NT2/D1 (cell line): ENCODE data around the gene MED9.
"Not testable (repeated sequence)": the region's sequence is repeated elsewhere in the genome, so short reads cannot be mapped to it uniquely, and the experiment has no call there.

Source experiments
- DNase-seq: peaks from one replicate; pipeline ENCODE4 v3.0.0-alpha.2; 2011; ENCODE audit warnings: low read depth, low spot score
- H3K27me3 ChIP-seq: 2 replicates; pipeline ENCODE4 v1.6.0; 2011; ENCODE audit warnings: mild to moderate bottlenecking; ENCODE audit not compliant: insufficient read length, insufficient read depth
- H3K36me3 ChIP-seq: 2 replicates; pipeline ENCODE4 v1.6.1; 2011; ENCODE audit warnings: mild to moderate bottlenecking, low read length, mixed read lengths; ENCODE audit not compliant: insufficient read depth, insufficient read length
- H3K4me1 ChIP-seq: 2 replicates; pipeline ENCODE4 v1.5.1; 2011; ENCODE audit not compliant: insufficient read depth, insufficient read length
- H3K4me3 ChIP-seq: 2 replicates; pipeline ENCODE4 v1.5.1; 2011; ENCODE audit warnings: low read depth; ENCODE audit not compliant: insufficient read length
- H3K9ac ChIP-seq: 2 replicates; pipeline ENCODE4 v1.6.0; 2011; ENCODE audit warnings: low read depth; ENCODE audit not compliant: insufficient read length
- H3K9me3 ChIP-seq: 2 replicates; pipeline ENCODE4 v1.5.1; 2011; ENCODE audit warnings: mild to moderate bottlenecking, low read length; ENCODE audit not compliant: insufficient read depth
- SUZ12 ChIP-seq: IDR thresholded peaks from 2 replicates; pipeline ENCODE4 v1.6.1; 2011; ENCODE audit not compliant: insufficient read length, insufficient read depth; ENCODE audit errors: extremely low read depth
- YY1 ChIP-seq: IDR thresholded peaks from 2 replicates; pipeline ENCODE4 v1.6.1; 2011; ENCODE audit not compliant: insufficient read length, insufficient read depth
- ZNF274 ChIP-seq: IDR thresholded peaks from 2 replicates; pipeline ENCODE4 v1.6.1; 2011; ENCODE audit warnings: mild to moderate bottlenecking, low read depth, low read length

Gene MED9

DNA sequence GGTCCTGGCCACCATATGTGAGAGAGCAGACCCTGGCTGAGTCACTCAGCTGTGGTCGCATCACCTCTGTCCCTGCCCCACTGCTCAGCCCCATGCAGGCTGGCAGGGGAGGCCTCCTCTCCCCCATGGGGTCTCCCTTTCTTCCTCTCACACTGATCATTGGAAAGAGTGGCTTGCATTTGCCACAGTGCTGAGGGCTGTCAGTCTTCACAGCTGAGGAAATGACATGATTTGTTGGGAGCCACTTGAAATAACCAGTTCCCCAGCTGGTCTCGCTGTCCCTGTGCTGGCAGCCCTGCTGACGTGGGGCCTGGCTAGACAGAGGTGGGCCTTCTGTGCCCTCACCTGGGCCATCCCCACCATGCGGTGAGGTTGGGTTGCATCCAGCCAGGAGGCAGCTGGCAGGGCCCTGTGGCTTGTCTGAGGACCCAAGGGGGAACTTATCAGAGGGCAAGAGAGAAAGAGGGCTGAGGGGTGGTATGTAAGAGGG is 30.1 kb upstream of the MED9 start:
- Histone ChIP-seq H3K9ac (no peak overlapping the region), H3K27me3 (no peaks in the 10 kb centered on the region), H3K9me3 (no peaks in the 10 kb centered on the region), H3K4me1 (peaks cover 3% of the 10 kb centered on the region), H3K36me3 (no peaks in the 10 kb centered on the region), H3K4me3 (no peak overlapping the region)
- TF ChIP-seq ZNF274, result no peak
- TF ChIP-seq YY1, result no peak
- TF ChIP-seq SUZ12, result no peak
- no peak for DNase-seq

GRCh38 chr17:17447264-17447663 is 29.5 kb upstream of the MED9 start:
- Histone ChIP-seq H3K9ac (no peak overlapping the region), H3K4me1 (peaks cover 3% of the 10 kb centered on the region), H3K27me3 (no peaks in the 10 kb centered on the region), H3K9me3 (no peaks in the 10 kb centered on the region), H3K36me3 (no peaks in the 10 kb centered on the region), H3K4me3 (no peak overlapping the region)
- TF ChIP-seq SUZ12, result no peak
- TF ChIP-seq YY1, result no peak
- TF ChIP-seq ZNF274, result no peak
- DNase-seq, result no peak

GRCh38 chr17:17448076-17448475 is 28.7 kb upstream of the MED9 start:
- Histone ChIP-seq H3K9ac (no peak overlapping the region), H3K9me3 (no peaks in the 10 kb centered on the region), H3K36me3 (no peaks in the 10 kb centered on the region), H3K27me3 (no peaks in the 10 kb centered on the region), H3K4me1 (peaks cover 3% of the 10 kb centered on the region), H3K4me3 (no peak overlapping the region)
- no peak for TF ChIP-seq YY1
- TF ChIP-seq ZNF274, result no peak
- DNase-seq, result no peak

- no peak overlapping the region for H3K4me3 ChIP-seq
- no peak overlapping the region for H3K9ac ChIP-seq
- no peaks in the 10 kb centered on the region for H3K9me3 ChIP-seq
- no peaks in the 10 kb centered on the region for H3K27me3 ChIP-seq
- DNase-seq, result no peak
- TF ChIP-seq SUZ12 (no peak), ZNF274 (no peak), YY1 (no peak)
- peaks cover 3% of the 10 kb centered on the region for H3K4me1 ChIP-seq
- no peaks in the 10 kb centered on the region for H3K36me3 ChIP-seq
These were observed 28.1 kb upstream of the MED9 start for GRCh38 chr17:17448723-17449122.

GRCh38 chr17:17453088-17453487 is 23.7 kb upstream of the MED9 start:
- H3K4me1 ChIP-seq, result no peaks in the 10 kb centered on the region
- H3K4me3 ChIP-seq, result no peak overlapping the region
- H3K27me3 ChIP-seq, result no peaks in the 10 kb centered on the region
- DNase-seq, result no peak
- H3K9me3 ChIP-seq, result no peaks in the 10 kb centered on the region
- TF ChIP-seq YY1, result no peak
- no peak for TF ChIP-seq SUZ12
- TF ChIP-seq ZNF274, result no peak
- no peak overlapping the region for H3K9ac ChIP-seq
- no peaks in the 10 kb centered on the region for H3K36me3 ChIP-seq

DNA sequence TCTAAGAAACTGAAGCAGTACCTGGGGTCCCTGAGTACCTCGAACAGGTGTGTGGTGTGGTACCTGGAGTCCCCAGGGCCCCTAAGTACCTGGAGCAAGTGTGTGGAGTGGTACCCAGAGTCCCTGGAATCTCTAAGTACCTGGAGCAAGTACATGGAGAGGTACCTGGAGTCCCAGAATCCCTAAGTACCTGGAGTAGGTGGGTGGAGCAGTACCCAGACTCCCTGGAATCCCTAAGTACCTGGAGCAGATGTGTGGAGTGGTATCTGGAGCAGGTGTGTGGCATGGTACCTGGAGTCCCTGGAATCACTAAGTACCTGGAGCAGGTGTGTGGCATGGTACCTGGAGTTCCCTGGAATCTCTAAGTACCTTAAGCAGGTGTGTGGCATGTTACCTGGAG is 22.5 kb upstream of the MED9 start:
- H3K4me3 ChIP-seq, result no peak overlapping the region
- H3K27me3 ChIP-seq, result no peaks in the 10 kb centered on the region
- no peaks in the 10 kb centered on the region for H3K4me1 ChIP-seq
- DNase-seq, result no peak
- H3K9ac ChIP-seq, result no peak overlapping the region
- TF ChIP-seq SUZ12, result no peak
- no peak for TF ChIP-seq ZNF274
- TF ChIP-seq YY1, result no peak
- no peaks in the 10 kb centered on the region for H3K36me3 ChIP-seq
- H3K9me3 ChIP-seq, result no peaks in the 10 kb centered on the region

DNA sequence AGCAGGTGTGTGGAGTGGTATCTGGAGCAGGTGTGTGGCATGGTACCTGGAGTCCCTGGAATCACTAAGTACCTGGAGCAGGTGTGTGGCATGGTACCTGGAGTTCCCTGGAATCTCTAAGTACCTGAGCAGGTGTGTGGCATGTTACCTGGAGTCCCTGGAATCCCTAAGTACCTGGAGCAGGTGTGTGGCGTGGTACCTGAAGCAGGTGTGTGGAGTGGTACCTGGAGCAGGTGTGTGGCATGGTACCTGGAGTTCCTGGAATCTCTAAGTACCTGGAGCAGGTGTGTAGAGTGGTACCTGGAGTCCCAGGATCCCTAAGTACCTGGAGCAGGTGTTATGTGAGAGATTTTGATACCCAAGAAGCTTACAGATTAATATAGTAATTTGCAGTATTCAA is 22.1 kb upstream of the MED9 start:
- not testable (repeated sequence) for H3K27me3 ChIP-seq, H3K9ac ChIP-seq, H3K4me1 ChIP-seq, H3K9me3 ChIP-seq, DNase-seq, H3K4me3 ChIP-seq, H3K36me3 ChIP-seq

DNA sequence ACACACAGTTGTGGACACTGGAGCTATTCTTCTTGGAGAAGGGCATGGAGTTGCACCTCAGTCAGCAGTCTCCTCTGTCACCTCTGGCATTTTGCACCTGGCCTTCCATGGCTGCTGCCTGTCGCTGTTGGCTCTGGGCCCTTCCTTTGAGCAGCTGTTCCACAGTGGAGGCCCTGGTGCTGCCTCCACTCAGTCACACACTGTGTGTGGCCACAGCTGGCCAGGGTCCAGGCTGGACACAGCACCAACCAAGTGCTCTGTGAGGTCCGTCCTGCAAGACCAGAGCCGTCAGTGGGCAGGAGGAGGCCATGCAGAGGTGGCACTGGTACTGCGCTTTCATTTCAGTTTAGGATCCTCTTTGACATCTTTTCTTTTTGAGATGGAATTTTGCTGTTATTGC is 21.6 kb upstream of the MED9 start:
- no peak overlapping the region for H3K4me3 ChIP-seq
- no peaks in the 10 kb centered on the region for H3K36me3 ChIP-seq
- DNase-seq, result no peak
- TF ChIP-seq ZNF274, result no peak
- no peak for TF ChIP-seq YY1
- TF ChIP-seq SUZ12, result no peak
- H3K9me3 ChIP-seq, result no peaks in the 10 kb centered on the region
- no peaks in the 10 kb centered on the region for H3K27me3 ChIP-seq
- no peaks in the 10 kb centered on the region for H3K4me1 ChIP-seq
- no peak overlapping the region for H3K9ac ChIP-seq
